ENCODE measurements around the gene WDPCP. TPM values are rescaled to one million over a fixed set of nuclear protein-coding genes. Genes with fewer than 3 reads are reported as not detected.

Gene WDPCP
- polyA plus RNA-seq, 1 of the 3 experiments (the other 2 are of a cell fraction), result 3.1 TPM

DNA sequence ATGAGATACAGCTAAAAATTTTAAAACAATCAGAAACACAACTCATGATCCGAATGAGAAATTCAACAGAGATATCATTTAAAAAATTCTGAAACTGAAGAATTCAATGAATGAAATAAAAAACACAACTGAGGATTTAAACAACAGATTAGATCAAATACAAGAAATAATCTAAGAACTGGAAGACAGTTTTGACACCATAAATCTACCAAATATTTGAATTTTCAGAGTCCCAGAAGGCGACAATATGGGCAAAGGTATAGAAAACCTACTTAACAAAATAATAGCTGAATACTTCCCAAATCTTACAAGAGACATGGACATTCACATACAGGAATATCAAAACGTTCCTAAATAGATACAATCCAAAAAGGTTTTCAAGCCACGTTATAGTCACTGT lies 315.7 kb downstream of the WDPCP start:
- Histone ChIP-seq H3K4me3 (ENCODE audit: low read depth in 2 of 2, low read length in 1 of 2) (no peak overlapping the region), H3K9me3 (peaks cover 3% of the 10 kb centered on the region; the same call in 1 of the 2 replicates), H3F3A (replicated peaks; ENCODE audit: insufficient read depth) (no peaks in the 10 kb centered on the region), H3K9ac (no peak overlapping the region), H3K4me2 (no peak overlapping the region), H2AFZ (ENCODE audit: low read depth) (no peak overlapping the region), H3K9me2 (no peaks in the 10 kb centered on the region), H3K79me2 (ENCODE audit: insufficient read depth) (no peaks in the 10 kb centered on the region), H3K4me1 (ENCODE audit: control insufficient read depth in 1 of 2, insufficient read depth in 2 of 2, low read depth in 1 of 2, low read length in 1 of 2) (no peaks in the 10 kb centered on the region), H3K36me3 (replicated peaks in 1 of 2; ENCODE audit: control insufficient read depth in 1 of 2, insufficient read depth in 2 of 2, low read length in 1 of 2) (no peaks in the 10 kb centered on the region), H3K27ac (ENCODE audit: low read depth in 2 of 2, low read length in 1 of 2) (no peak overlapping the region), H4K20me1 (ENCODE audit: insufficient read depth) (no peaks in the 10 kb centered on the region), H3K27me3 (ENCODE audit: insufficient read depth) (no peaks in the 10 kb centered on the region)
- WGBS (ENCODE audit: low lambda C conversion rate), result 39% methylated on average over 4 of the region's 4 CpGs
- ChIA-PET POLR2A (no interaction called here), CTCF (no interaction called here)
- no peak for TF ChIP-seq POLR2AphosphoS5 (IDR thresholded peaks at IDR 0.05; ENCODE audit: low read depth, low read length)
- TF ChIP-seq NRF1 (IDR thresholded peaks at IDR 0.05; ENCODE audit: low read depth, low read length), result no peak
- TF ChIP-seq FOSL2 (IDR thresholded peaks at IDR 0.05; ENCODE audit: borderline replicate concordance, low read depth), result no peak
- no peak for TF ChIP-seq YY1 (IDR thresholded peaks at IDR 0.05; ENCODE audit: low read depth)
- TF ChIP-seq, protein P1, sequence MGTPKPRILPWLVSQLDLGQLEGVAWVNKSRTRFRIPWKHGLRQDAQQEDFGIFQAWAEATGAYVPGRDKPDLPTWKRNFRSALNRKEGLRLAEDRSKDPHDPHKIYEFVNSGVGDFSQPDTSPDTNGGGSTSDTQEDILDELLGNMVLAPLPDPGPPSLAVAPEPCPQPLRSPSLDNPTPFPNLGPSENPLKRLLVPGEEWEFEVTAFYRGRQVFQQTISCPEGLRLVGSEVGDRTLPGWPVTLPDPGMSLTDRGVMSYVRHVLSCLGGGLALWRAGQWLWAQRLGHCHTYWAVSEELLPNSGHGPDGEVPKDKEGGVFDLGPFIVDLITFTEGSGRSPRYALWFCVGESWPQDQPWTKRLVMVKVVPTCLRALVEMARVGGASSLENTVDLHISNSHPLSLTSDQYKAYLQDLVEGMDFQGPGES (IDR thresholded peaks at IDR 0.05; ENCODE audit: low read depth, low read length), result no peak
- TF ChIP-seq, protein P2, sequence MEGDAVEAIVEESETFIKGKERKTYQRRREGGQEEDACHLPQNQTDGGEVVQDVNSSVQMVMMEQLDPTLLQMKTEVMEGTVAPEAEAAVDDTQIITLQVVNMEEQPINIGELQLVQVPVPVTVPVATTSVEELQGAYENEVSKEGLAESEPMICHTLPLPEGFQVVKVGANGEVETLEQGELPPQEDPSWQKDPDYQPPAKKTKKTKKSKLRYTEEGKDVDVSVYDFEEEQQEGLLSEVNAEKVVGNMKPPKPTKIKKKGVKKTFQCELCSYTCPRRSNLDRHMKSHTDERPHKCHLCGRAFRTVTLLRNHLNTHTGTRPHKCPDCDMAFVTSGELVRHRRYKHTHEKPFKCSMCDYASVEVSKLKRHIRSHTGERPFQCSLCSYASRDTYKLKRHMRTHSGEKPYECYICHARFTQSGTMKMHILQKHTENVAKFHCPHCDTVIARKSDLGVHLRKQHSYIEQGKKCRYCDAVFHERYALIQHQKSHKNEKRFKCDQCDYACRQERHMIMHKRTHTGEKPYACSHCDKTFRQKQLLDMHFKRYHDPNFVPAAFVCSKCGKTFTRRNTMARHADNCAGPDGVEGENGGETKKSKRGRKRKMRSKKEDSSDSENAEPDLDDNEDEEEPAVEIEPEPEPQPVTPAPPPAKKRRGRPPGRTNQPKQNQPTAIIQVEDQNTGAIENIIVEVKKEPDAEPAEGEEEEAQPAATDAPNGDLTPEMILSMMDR (IDR thresholded peaks at IDR 0.05), result no peak
- TF ChIP-seq, protein P3, sequence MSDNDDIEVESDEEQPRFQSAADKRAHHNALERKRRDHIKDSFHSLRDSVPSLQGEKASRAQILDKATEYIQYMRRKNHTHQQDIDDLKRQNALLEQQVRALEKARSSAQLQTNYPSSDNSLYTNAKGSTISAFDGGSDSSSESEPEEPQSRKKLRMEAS (IDR thresholded peaks at IDR 0.05; ENCODE audit: low read depth), result no peak
- TF ChIP-seq, protein P4, sequence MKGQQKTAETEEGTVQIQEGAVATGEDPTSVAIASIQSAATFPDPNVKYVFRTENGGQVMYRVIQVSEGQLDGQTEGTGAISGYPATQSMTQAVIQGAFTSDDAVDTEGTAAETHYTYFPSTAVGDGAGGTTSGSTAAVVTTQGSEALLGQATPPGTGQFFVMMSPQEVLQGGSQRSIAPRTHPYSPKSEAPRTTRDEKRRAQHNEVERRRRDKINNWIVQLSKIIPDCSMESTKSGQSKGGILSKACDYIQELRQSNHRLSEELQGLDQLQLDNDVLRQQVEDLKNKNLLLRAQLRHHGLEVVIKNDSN (IDR thresholded peaks at IDR 0.05; ENCODE audit: borderline replicate concordance, low read depth), result no peak
- TF ChIP-seq, protein P5, sequence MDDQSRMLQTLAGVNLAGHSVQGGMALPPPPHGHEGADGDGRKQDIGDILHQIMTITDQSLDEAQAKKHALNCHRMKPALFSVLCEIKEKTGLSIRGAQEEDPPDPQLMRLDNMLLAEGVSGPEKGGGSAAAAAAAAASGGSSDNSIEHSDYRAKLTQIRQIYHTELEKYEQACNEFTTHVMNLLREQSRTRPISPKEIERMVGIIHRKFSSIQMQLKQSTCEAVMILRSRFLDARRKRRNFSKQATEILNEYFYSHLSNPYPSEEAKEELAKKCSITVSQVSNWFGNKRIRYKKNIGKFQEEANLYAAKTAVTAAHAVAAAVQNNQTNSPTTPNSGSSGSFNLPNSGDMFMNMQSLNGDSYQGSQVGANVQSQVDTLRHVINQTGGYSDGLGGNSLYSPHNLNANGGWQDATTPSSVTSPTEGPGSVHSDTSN (IDR thresholded peaks at IDR 0.05), result no peak
- no peak for TF ChIP-seq FOXM1 (IDR thresholded peaks at IDR 0.05; ENCODE audit: low read depth)
- TF ChIP-seq EP300 (IDR thresholded peaks at IDR 0.05; ENCODE audit: borderline replicate concordance in 1 of 2, low read depth in 1 of 2, low read length in 1 of 2), result no peak
- TF ChIP-seq, protein P6, sequence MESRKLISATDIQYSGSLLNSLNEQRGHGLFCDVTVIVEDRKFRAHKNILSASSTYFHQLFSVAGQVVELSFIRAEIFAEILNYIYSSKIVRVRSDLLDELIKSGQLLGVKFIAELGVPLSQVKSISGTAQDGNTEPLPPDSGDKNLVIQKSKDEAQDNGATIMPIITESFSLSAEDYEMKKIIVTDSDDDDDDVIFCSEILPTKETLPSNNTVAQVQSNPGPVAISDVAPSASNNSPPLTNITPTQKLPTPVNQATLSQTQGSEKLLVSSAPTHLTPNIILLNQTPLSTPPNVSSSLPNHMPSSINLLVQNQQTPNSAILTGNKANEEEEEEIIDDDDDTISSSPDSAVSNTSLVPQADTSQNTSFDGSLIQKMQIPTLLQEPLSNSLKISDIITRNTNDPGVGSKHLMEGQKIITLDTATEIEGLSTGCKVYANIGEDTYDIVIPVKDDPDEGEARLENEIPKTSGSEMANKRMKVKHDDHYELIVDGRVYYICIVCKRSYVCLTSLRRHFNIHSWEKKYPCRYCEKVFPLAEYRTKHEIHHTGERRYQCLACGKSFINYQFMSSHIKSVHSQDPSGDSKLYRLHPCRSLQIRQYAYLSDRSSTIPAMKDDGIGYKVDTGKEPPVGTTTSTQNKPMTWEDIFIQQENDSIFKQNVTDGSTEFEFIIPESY (IDR thresholded peaks at IDR 0.05; ENCODE audit: borderline replicate concordance, low read depth), result no peak
- TF ChIP-seq, protein P7, sequence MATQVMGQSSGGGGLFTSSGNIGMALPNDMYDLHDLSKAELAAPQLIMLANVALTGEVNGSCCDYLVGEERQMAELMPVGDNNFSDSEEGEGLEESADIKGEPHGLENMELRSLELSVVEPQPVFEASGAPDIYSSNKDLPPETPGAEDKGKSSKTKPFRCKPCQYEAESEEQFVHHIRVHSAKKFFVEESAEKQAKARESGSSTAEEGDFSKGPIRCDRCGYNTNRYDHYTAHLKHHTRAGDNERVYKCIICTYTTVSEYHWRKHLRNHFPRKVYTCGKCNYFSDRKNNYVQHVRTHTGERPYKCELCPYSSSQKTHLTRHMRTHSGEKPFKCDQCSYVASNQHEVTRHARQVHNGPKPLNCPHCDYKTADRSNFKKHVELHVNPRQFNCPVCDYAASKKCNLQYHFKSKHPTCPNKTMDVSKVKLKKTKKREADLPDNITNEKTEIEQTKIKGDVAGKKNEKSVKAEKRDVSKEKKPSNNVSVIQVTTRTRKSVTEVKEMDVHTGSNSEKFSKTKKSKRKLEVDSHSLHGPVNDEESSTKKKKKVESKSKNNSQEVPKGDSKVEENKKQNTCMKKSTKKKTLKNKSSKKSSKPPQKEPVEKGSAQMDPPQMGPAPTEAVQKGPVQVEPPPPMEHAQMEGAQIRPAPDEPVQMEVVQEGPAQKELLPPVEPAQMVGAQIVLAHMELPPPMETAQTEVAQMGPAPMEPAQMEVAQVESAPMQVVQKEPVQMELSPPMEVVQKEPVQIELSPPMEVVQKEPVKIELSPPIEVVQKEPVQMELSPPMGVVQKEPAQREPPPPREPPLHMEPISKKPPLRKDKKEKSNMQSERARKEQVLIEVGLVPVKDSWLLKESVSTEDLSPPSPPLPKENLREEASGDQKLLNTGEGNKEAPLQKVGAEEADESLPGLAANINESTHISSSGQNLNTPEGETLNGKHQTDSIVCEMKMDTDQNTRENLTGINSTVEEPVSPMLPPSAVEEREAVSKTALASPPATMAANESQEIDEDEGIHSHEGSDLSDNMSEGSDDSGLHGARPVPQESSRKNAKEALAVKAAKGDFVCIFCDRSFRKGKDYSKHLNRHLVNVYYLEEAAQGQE (IDR thresholded peaks at IDR 0.05; ENCODE audit: low read depth, low read length), result no peak
- TF ChIP-seq NFIC (IDR thresholded peaks at IDR 0.05; ENCODE audit: borderline replicate concordance), result no peak
- no peak for TF ChIP-seq SMC3 (IDR thresholded peaks at IDR 0.05; ENCODE audit: low read depth, low read length)
- TF ChIP-seq RFX5 (IDR thresholded peaks at IDR 0.05; ENCODE audit: low read length), result no peak
- no peak for TF ChIP-seq TEAD4 (IDR thresholded peaks at IDR 0.05; ENCODE audit: borderline replicate concordance, insufficient read depth)
- no peak for TF ChIP-seq MEF2A (IDR thresholded peaks at IDR 0.05; ENCODE audit: borderline replicate concordance, low read depth)
- DNase-seq, result no peak
